Psoas muscle (tissue), 8 donors: Measurements from ENCODE around the gene ACACB. TPM values are rescaled to one million over a fixed set of nuclear protein-coding genes. Genes with fewer than 3 reads are reported as not detected.

Experiments used
- ATAC-seq, 4 donors: fragments of 200-7000 bp; cut with Tn5 transposase; one replicate each; pipeline ENCODE4 v1.9.1; 2020; ENCODE audit warnings: moderate library complexity in 3 of 4, mild to moderate bottlenecking in 2 of 4
- DNase-seq, 2 donors: peaks; one replicate each; pipeline ENCODE4 v3.0.0-alpha.2; 2020
- H3K27ac ChIP-seq: fragments of 200-600 bp; one replicate; pipeline ENCODE4 v1.8.0; 2022
- H3K27me3 ChIP-seq, 3 donors: fragments of 200-600 bp in 1 of 3; one replicate each; pipeline versions ENCODE4 v1.6.1 to v1.8.0; 2013 to 2022; ENCODE audit warnings: low read length in 2 of 3, mild to moderate bottlenecking in 2 of 3, moderate library complexity in 1 of 3; ENCODE audit not compliant: insufficient read depth in 3 of 3
- H3K36me3 ChIP-seq, 2 donors: fragments of 200-600 bp in 1 of 2; one replicate each; pipeline versions ENCODE4 v1.6.1 to v1.8.0; 2013 to 2022; ENCODE audit warnings: low read depth in 1 of 2, mild to moderate bottlenecking in 1 of 2, moderate library complexity in 1 of 2; ENCODE audit not compliant: insufficient read depth in 1 of 2
- H3K4me1 ChIP-seq: fragments of 200-600 bp; one replicate; pipeline ENCODE4 v1.8.0; 2022
- H3K4me3 ChIP-seq: fragments of 200-600 bp; one replicate; pipeline ENCODE4 v1.8.0; 2022; ENCODE audit warnings: mild to moderate bottlenecking
- H3K9me3 ChIP-seq: fragments of 200-600 bp; one replicate; pipeline ENCODE4 v1.8.0; 2022
- CTCF ChIP-seq: fragments of 200-600 bp; IDR thresholded peaks from one replicate; pipeline ENCODE4 v1.8.0; 2022; ENCODE audit warnings: antibody characterized with exemption
- WGBS, 3 donors: extraction: QIAGEN DNeasy Blood & Tissue Kit; methylation state at CpG; one replicate each; pipeline versions ENCODE4 v1.1.6 to v1.1.7; 2013; 5-methylcytosine and 5-hydroxymethylcytosine counted together
- intact Hi-C, 2 donors: fragments of 100-400 bp; cut with DNase I; formaldehyde crosslinking; loops; one replicate each; pipeline versions ENCODE4 v1.11.0 to v1.14.2; 2022
- polyA plus RNA-seq, 3 donors: library from polyadenylated mRNA; stranded (reverse); fragments of 200-250 nt; gene quantifications; one replicate each; pipeline ENCODE4 v1.2.3, GENCODE V29; 2013
- total RNA-seq, 4 donors: library from RNA; stranded (reverse); fragmentation: NEBNext Ultra II Directional in 2 of 4; extraction: Animal tissue kit (Norgen Biotek cat#: 25700) in 2 of 4; gene quantifications; one replicate each; pipeline versions ENCODE4 v1.2.1 to v1.2.4, GENCODE V29; 2021 to 2023
- donor health status: healthy with polysubstance abuse.
- donor health status: DM: no; HTN: no; CAD: no; lungs with moderate emphysema.
- donor health status: Bipolar disorder and iron deficiency.
- donor health status: healthy.
- donor health status: DM: yes; HTN: yes; CAD: no.
- donor health status: DM: no; HTN: no; CAD: no.
- donor health status: DM: no; HTN: no; CAD: no.
- donor health status: DM: yes; HTN: yes; CAD: no.

ACACB gene
- total and polyA plus RNA-seq, 7 donors, result 27.0 to 503 (median 246) TPM

DNA sequence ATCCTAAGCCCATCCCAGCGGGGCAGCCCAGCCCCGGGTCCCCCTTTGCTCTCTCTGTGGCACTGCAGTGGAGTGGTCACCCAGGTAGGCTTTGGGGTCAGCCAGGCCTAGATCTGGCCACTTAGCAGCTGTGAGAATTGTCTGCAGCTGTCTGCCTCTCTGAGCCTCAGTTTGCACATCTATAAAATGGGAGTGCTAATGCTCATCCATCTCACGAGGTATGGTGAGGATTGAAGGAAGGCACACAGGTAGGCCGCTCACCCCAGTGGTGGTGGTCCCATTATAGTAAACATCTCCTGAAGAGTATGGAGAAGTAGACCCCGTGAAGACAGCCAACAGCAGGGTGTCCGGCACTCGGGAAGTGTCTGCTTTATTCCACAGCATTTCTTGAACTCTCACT lies 183.5 kb downstream of the ACACB start:
- no peak overlapping the region for H3K27ac ChIP-seq
- WGBS, 3 donors, result 87 to 92% (median 91%) methylated on average over 7 of the region's 7 CpGs
- ATAC-seq, result no peak
- intact Hi-C loops, result no loop called here
- H3K4me3 ChIP-seq, result no peak overlapping the region
- no peak for DNase-seq
- H3K9me3 ChIP-seq, result no peaks in the 10 kb centered on the region
- no peaks in the 10 kb centered on the region for H3K4me1 ChIP-seq
- peaks cover 0 to 6% (median 3%) of the 10 kb centered on the region in 3 donors for H3K27me3 ChIP-seq
- TF ChIP-seq CTCF, result no peak
- H3K36me3 ChIP-seq, result no peaks in the 10 kb centered on the region

DNA sequence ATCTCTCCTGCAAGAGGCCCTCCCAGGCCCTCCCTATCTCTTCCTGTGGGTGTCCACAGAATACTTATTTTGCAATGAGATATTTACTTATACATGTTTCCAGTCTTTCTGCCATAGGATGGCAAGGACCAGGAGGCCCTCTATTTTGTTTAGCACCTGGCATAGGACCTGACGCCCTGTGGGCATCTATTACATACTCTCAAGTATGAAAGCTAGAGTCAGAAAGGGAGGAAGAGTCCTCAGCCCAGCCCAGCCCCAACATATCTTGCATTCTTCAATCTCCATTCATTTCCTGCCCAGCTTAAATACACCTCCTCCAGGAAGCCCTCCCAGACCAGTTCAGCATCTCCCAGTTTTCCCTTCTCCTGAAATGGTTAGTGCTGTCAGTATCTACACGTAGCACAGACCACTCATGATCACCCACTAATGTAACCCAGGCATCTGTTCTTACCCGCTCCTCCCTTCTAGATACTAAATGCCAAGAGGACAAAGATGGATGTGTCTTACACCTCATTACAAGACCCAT lies 185.3 kb downstream of the ACACB start:
- no peak overlapping the region for H3K27ac ChIP-seq
- 77 to 92% (median 92%) methylated on average over 3 of the region's 3 CpGs for WGBS, 3 donors
- no peaks in the 10 kb centered on the region for H3K9me3 ChIP-seq
- no peak for TF ChIP-seq CTCF
- ATAC-seq (no peak), DNase-seq (no peak)
- no peaks in the 10 kb centered on the region for H3K36me3 ChIP-seq
- intact Hi-C loops, result no loop called here
- no peaks in the 10 kb centered on the region for H3K4me1 ChIP-seq
- no peak overlapping the region for H3K4me3 ChIP-seq
- H3K27me3 ChIP-seq, result peaks cover 0 to 12% (median 3%) of the 10 kb centered on the region in 3 donors

- 58 to 77% (median 66%) methylated on average over 2 of the region's 2 CpGs for WGBS, 3 donors
- Histone ChIP-seq H3K27ac (no peak overlapping the region), H3K36me3 (no peaks in the 10 kb centered on the region), H3K27me3 (peaks cover 0 to 12% (median 7%) of the 10 kb centered on the region in 3 donors), H3K4me3 (no peak overlapping the region), H3K9me3 (no peaks in the 10 kb centered on the region), H3K4me1 (no peaks in the 10 kb centered on the region)
- intact Hi-C loops, result no loop called here
- no peak for TF ChIP-seq CTCF
- DNase-seq, result no peak
- ATAC-seq, result no peak
These were observed 186.0 kb downstream of the ACACB start for GRCh38 chr12:109302358-109302757.

GRCh38 chr12:109302770-109303169 lies 186.4 kb downstream of the ACACB start:
- peaks cover 0 to 14% (median 7%) of the 10 kb centered on the region in 3 donors for H3K27me3 ChIP-seq
- TF ChIP-seq CTCF, result no peak
- DNase-seq, result no peak

DNA sequence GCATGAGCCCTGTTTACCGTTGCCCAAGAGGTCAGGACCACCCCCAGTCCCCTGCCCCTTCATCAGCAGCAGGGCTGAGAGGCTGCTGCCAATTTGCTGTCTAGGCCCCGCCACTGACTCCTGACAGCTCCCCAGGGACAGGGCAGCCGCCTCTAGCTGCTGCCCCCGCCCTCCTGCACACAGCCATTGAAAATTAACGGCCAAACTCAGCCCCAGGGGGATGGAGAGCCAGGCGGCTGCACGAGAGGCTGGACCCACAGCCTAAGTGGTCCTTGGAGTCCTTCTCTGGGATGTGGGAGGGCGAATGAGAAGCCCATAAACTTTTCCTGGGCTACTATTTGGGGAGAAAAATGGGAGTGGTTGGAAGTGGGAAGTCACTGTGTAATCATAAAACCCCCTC lies 188.1 kb downstream of the ACACB start:
- peaks cover 0 to 31% (median 9%) of the 10 kb centered on the region in 3 donors for H3K27me3 ChIP-seq
- WGBS, 3 donors, result 37 to 43% (median 40%) methylated on average over 8 of the region's 8 CpGs
- no peaks in the 10 kb centered on the region for H3K36me3 ChIP-seq
- intact Hi-C loops, result no loop called here
- no peak for ATAC-seq
- no peak for TF ChIP-seq CTCF
- no peak for DNase-seq
- H3K4me3 ChIP-seq, result no peak overlapping the region
- H3K27ac ChIP-seq, result no peak overlapping the region
- peaks cover 6% of the 10 kb centered on the region for H3K4me1 ChIP-seq
- H3K9me3 ChIP-seq, result no peaks in the 10 kb centered on the region

More at GRCh38 chr12:109302770-109303169, 186.4 kb downstream of the ACACB start:
- intact Hi-C loops, result no loop called here
- Histone ChIP-seq H3K27ac (no peak overlapping the region), H3K4me1 (no peaks in the 10 kb centered on the region), H3K9me3 (no peaks in the 10 kb centered on the region), H3K36me3 (no peaks in the 10 kb centered on the region), H3K4me3 (no peak overlapping the region)
- 63 to 80% (median 78%) methylated on average over 5 of the region's 5 CpGs for WGBS, 3 donors
- no peak for ATAC-seq
